Measurements from ENCODE around the gene KIF5C. TPM values are rescaled to one million over a fixed set of nuclear protein-coding genes. Genes with fewer than 3 reads are reported as not detected.

KIF5C gene
- total and polyA plus RNA-seq, 2 donors (not counting 1 experiment from before 2014, with no cell fraction given): 1.9 to 6.1 TPM

GRCh38 chr2:149049142-149049541 is 174.1 kb downstream of the KIF5C start:
- H3K27me3 ChIP-seq (replicated peaks in 1 of 4; ENCODE audit: control extremely low read depth in 1 of 4, control insufficient read depth in 3 of 4, insufficient read depth in 4 of 4, low read length in 3 of 4): no peaks in the 10 kb centered on the region
- H3K79me2 ChIP-seq (ENCODE audit: control insufficient read depth, insufficient read depth, low read length): no peaks in the 10 kb centered on the region
- H3K4me3 ChIP-seq (ENCODE audit: control extremely low read depth in 1 of 5, extremely low read depth in 1 of 5, insufficient read depth in 1 of 5, low read depth in 2 of 5, low read length in 4 of 5): no peak overlapping the region
- no peak overlapping the region for H3K4me2 ChIP-seq (replicated peaks; ENCODE audit: low read depth, low read length, poor library complexity, severe bottlenecking)
- TF ChIP-seq EZH2 (IDR thresholded peaks at IDR 0.05; ENCODE audit: borderline replicate concordance, insufficient read depth, low read depth, low read length, poor library complexity, severe bottlenecking): no peak
- no peak for TF ChIP-seq CTCF (IDR thresholded peaks at IDR 0.05)
- intact Hi-C loops (cut with micrococcal nuclease): no loop called here
- CTCF ChIA-PET: interaction anchor here (1.2 to 1.5 kb wide), 2 partner anchors 9 to 11 kb away, joined by 5 read pairs; partner anchors contain the start of gene LYPD6B
- no peak overlapping the region for H3K27ac ChIP-seq (ENCODE audit: low read length in 2 of 2)
- no peaks in the 10 kb centered on the region for H3K36me3 ChIP-seq (replicated peaks in 1 of 2; ENCODE audit: control extremely low read depth in 1 of 2, control insufficient read depth in 1 of 2, extremely low read depth in 1 of 2, insufficient read depth in 2 of 2, low read length in 1 of 2)
- H3K9ac ChIP-seq (ENCODE audit: low read length): no peak overlapping the region
- Mint-ChIP-seq H3K27me3 (peaks cover 7% of the 10 kb centered on the region), H3K9me3 (ENCODE audit: insufficient read depth) (peaks cover 7% of the 10 kb centered on the region), H3K27ac (no peak overlapping the region), H3K4me1 (no peaks in the 10 kb centered on the region), H3K4me3 (no peak overlapping the region)
- H4K20me1 ChIP-seq (ENCODE audit: control insufficient read depth, insufficient read depth, low read length, poor library complexity, severe bottlenecking): no peaks in the 10 kb centered on the region
- H3K9me3 ChIP-seq (ENCODE audit: control extremely low read depth in 1 of 3, control insufficient read depth in 2 of 3, insufficient read depth in 1 of 3, low read length in 2 of 3): peaks cover 0 to 8% (median 3%) of the 10 kb centered on the region in 3 donors
- POLR2A ChIA-PET: no interaction called here
- no peak overlapping the region for H2AFZ ChIP-seq (ENCODE audit: insufficient read depth, low read depth, low read length, poor library complexity, severe bottlenecking)
- WGBS (ENCODE audit: insufficient coverage): 100% methylated on average over 1 of the region's 2 CpGs
- ATAC-seq (ENCODE audit: low read depth) (no peak), DNase-seq (no peak)
- H3K4me1 ChIP-seq (ENCODE audit: control insufficient read depth in 2 of 2, insufficient read depth in 2 of 2, low read length in 2 of 2): no peaks in the 10 kb centered on the region

GRCh38 chr2:149050188-149050587 is 175.2 kb downstream of the KIF5C start:
- no peak overlapping the region for H3K4me2 ChIP-seq (replicated peaks; ENCODE audit: low read depth, low read length, poor library complexity, severe bottlenecking)
- no peaks in the 10 kb centered on the region for H3K79me2 ChIP-seq (ENCODE audit: control insufficient read depth, insufficient read depth, low read length)
- no peak overlapping the region for H3K4me3 Mint-ChIP-seq
- H3K36me3 ChIP-seq (replicated peaks in 1 of 2; ENCODE audit: control extremely low read depth in 1 of 2, control insufficient read depth in 1 of 2, extremely low read depth in 1 of 2, insufficient read depth in 2 of 2, low read length in 1 of 2): no peaks in the 10 kb centered on the region
- DNase-seq (no peak), ATAC-seq (ENCODE audit: low read depth) (no peak)
- no peak overlapping the region for H3K4me3 ChIP-seq (ENCODE audit: control extremely low read depth in 1 of 5, extremely low read depth in 1 of 5, insufficient read depth in 1 of 5, low read depth in 2 of 5, low read length in 4 of 5)
- H3K27ac ChIP-seq (ENCODE audit: low read length in 2 of 2): no peak overlapping the region
- TF ChIP-seq EZH2 (IDR thresholded peaks at IDR 0.05; ENCODE audit: borderline replicate concordance, insufficient read depth, low read depth, low read length, poor library complexity, severe bottlenecking): no peak
- H3K9ac ChIP-seq (ENCODE audit: low read length): no peak overlapping the region
- ChIA-PET CTCF (interaction anchor here (1.5 kb wide), 1 partner anchor 12 kb away, joined by 5 read pairs; the partner anchor contains the start of gene LYPD6B), POLR2A (no interaction called here)
- 68% methylated on average over 3 of the region's 6 CpGs for WGBS (ENCODE audit: insufficient coverage)
- peaks cover 0 to 8% (median 3%) of the 10 kb centered on the region in 3 donors for H3K9me3 ChIP-seq (ENCODE audit: control extremely low read depth in 1 of 3, control insufficient read depth in 2 of 3, insufficient read depth in 1 of 3, low read length in 2 of 3)
- H3K27me3 Mint-ChIP-seq: peaks cover 11% of the 10 kb centered on the region
- H3K9me3 Mint-ChIP-seq (ENCODE audit: insufficient read depth): peaks cover 4% of the 10 kb centered on the region
- no peaks in the 10 kb centered on the region for H3K4me1 ChIP-seq (ENCODE audit: control insufficient read depth in 2 of 2, insufficient read depth in 2 of 2, low read length in 2 of 2)
- H3K4me1 Mint-ChIP-seq: no peaks in the 10 kb centered on the region
- H4K20me1 ChIP-seq (ENCODE audit: control insufficient read depth, insufficient read depth, low read length, poor library complexity, severe bottlenecking): no peaks in the 10 kb centered on the region
- H3K27me3 ChIP-seq (replicated peaks in 1 of 4; ENCODE audit: control extremely low read depth in 1 of 4, control insufficient read depth in 3 of 4, insufficient read depth in 4 of 4, low read length in 3 of 4): no peaks in the 10 kb centered on the region
- no peak overlapping the region for H2AFZ ChIP-seq (ENCODE audit: insufficient read depth, low read depth, low read length, poor library complexity, severe bottlenecking)
- H3K27ac Mint-ChIP-seq: no peak overlapping the region
- intact Hi-C loops (cut with micrococcal nuclease): no loop called here

All from B cell (primary cell).